Measurements from ENCODE around the gene ANGPTL8.

GRCh38 chr19:11247934-11248333, 8.5 kb downstream of the ANGPTL8 start:
- TF ChIP-seq POLR2A (IDR thresholded peaks at IDR 0.05; ENCODE audit: low read length) (no peak), GATA1 (IDR thresholded peaks at IDR 0.05; ENCODE audit: low read depth, low read length) (no peak)
